ENCODE measurements around the gene MED29.
"Not testable (repeated sequence)": the region's sequence is repeated elsewhere in the genome, so short reads cannot be mapped to it uniquely, and the experiment has no call there.

The MED29 gene

DNA sequence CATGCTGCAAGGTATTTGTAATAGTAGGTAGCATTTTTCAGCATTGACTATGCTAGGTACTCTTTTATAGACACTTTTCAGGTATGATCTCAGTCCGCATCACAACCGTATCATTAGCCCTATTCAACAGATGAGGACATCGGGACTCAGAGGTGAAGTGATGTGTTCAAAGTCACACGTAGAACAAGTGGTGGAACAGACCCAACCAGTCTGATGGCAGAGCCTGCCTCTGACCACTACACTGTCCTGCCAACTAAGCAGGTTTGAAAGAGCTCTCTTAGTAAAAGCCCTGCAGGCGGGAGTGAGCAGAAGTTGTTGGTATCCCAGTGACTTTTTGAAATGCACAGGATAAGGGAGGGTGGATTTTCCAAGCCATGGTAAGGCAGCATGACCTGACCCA, 20.4 kb upstream of the MED29 start:
- no peak for DNase-seq (ENCODE audit: low read depth)

DNA sequence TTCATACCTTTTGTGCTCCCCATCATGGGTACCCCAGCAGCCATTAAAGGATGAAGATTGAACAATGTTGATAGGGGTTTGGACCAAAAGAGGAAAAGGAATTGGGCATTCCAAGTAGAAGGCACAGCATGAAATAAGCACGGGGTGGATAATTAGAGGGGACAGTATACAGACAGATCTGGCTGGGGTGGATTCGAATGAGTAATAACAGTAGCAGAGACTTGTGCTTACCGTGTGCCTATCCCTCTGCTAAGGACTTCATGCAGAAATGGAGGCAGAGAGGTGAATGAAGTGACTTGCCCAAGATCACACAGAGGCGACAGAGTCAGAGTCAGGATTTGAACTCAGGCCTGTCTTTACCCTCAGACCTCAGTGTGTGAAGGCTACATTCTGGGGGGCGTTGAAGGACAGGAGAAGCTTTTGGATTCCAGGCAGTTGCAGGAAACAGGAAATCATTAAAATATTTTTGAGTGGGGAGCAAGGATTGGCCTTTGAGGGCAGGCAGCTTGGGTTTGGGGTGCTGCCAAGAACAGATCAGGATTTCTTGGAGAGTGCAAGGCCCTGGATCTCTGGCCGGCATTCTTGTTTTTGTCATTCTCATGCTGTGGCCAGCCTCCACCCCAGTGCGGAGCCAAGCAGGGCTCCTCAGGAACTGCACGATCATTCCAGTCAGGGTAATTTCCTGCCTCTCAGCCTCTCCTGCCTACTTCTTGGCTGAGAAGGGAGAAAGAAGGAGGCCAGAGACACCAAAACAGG, 19.0 kb upstream of the MED29 start:
- peak; percentile 68 for DNase-seq (ENCODE audit: low read depth)

DNA sequence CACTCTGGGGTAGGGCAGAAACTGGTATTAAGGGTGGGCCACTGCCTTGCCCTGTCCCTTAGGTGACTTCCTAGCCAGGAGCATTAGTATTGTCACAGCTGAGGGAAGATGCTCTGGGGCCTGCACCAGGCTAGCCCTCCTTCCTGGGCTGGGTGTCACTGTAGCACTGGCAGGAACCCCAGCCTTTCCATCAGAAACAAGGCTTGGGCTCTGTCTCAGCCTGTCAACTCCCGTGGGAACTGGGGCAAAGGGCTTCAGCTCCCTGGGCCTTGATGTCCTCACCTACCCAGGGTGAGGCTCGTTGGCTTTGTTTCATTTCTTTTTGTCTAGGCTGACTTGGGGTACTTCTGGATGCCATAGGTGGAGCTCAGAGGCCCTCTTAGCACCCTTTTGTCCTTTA, 18.2 kb upstream of the MED29 start:
- DNase-seq (ENCODE audit: low read depth), result no peak

DNA sequence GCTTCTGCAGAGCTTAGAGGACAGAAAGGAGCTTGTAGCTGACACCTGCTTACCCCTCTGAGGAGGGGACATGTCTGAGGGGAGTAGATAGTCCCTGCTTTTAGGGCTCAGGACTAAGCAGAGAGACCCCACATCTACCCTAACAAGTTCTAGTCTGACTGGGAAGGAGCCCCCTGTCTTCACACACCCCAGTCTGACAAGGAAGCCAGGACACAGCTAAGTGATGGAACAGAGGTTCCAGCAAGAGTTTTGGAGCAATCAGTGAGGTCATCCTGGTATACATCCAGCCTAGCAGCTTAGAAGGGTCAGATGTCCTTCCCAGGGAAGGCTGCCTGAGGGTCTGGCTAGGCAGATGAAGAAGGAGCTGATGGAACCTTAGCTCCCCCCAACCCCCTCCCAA, 15.2 kb upstream of the MED29 start:
- DNase-seq (ENCODE audit: low read depth), result no peak

DNA sequence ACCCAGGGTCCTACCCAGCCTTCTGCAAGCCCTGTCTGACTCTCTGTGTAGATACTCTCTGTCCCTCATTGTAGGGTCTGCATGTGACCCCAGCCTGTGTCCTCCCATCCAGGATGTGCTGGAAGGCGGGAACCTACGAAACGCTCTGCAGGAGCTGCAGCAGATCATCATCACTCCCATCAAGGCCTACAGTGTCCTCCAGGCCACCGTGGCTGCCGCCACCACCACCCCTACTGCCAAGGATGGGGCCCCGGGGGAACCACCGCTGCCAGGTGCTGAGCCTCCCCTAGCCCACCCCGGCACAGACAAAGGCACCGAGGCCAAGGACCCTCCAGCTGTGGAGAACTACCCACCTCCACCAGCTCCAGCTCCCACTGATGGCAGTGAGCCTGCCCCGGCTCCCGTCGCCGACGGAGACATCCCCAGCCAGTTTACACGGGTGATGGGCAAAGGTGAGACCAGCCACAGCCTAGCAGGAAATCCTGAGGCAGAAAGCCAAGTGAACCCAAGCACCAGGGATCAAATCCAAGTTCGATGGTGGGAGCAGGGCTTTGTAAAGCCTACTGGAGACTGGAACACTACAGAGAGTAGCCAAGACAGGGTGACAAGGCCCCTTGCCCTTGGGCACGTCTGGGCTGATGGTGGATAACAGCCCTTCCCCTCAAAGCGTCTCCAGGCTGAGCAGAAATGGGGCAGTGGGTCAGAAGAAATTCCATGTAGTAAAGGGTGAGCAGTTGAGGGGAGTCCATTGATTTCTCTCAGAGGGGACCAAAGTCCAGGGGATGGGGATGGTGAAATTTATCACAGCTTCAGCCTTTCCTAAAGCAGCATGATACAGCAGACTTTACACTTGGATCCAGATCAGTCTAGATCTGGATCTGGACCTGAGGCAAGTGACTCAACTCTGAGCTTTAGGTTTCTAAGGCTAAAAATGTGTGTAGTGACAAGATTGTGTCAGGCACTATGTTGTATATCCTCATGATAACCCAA, 13.5 kb upstream of the MED29 start:
- no peak for DNase-seq (ENCODE audit: low read depth)

DNA sequence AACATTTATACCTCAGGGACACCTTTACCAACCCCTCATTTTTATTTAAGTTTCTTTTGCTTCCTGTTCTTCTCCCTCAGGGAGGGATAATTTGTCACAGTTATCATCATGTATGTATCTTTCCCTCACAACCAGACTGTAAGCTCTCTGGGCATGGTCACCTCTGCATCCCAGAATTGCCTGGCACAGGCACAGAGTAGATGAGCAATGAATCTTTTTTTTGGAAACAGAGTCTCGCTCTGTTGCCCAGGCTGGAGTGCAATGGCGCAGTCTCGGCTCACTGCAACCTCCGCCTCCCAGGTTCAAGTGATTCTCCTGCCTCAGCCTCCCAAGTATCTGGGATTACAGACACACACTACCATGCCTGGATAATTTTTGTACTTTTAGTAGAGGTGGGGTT, 11.8 kb upstream of the MED29 start:
- DNase-seq (ENCODE audit: low read depth), result not testable (repeated sequence)

DNA sequence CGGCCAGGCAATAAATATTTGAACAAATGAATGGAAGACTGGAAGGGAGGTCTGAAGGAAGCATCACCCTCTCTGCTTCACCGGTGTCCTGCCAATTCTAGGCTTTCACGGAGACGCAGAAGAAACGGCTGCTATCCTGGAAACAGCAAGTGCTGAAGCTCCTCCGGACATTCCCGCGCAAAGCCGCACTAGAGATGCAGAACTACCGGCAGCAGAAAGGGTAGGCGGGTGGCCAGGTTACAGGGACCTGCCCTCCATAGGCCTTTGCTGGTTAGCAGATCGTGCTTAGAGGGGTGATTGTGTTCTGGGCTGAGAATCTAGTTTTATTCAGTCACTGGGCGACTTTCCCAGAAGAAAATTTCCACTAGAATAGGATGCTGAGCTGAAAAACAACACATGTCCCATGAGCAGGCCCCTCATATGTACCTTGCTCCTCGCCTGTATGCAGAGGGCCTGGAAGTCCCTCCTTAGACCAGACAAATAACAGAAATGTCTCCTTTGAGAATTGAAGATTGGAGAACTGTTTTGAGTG, 11.2 kb upstream of the MED29 start:
- no peak for DNase-seq (ENCODE audit: low read depth)

DNA sequence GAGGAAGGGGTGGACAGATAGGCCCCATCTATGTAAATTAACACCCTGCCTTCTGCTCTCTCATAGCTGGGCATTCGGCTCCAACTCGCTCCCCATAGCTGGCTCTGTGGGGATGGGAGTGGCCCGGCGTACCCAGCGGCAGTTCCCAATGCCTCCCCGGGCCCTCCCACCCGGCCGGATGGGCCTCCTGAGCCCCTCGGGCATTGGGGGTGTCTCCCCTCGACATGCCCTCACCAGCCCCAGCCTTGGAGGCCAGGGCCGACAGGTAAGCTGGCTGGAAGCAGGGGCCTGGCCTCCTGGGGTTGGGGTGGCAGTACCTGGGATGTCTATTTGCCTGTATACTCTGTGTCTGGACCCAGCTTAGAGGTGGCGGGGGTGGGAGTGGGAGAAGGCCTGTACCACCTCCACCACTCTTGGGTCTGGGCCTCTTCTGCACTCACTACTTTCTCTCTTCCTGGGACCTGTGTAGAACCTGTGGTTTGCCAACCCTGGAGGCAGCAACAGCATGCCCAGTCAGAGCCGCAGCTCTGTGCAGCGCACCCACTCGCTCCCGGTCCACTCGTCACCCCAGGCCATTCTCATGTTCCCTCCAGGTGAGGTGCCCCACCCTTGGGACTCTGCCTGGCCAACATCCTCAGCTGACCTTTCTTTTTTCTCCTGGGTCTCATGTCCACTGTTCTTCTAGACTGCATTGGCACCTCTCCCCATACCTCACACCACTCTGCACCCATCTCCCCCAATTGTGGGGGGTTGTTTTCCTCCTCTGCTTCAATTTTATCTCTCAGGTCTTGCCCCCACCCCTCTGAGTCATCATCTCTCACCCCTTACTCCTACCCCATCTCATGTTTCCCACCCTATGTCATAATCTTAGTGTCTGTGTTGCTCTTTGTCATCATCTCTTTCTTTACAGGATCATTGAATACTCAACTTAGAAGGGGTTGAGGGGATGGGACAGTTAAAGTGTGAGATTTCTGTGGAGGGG, 10.4 kb upstream of the MED29 start:
- DNase-seq (ENCODE audit: low read depth), result no peak

DNA sequence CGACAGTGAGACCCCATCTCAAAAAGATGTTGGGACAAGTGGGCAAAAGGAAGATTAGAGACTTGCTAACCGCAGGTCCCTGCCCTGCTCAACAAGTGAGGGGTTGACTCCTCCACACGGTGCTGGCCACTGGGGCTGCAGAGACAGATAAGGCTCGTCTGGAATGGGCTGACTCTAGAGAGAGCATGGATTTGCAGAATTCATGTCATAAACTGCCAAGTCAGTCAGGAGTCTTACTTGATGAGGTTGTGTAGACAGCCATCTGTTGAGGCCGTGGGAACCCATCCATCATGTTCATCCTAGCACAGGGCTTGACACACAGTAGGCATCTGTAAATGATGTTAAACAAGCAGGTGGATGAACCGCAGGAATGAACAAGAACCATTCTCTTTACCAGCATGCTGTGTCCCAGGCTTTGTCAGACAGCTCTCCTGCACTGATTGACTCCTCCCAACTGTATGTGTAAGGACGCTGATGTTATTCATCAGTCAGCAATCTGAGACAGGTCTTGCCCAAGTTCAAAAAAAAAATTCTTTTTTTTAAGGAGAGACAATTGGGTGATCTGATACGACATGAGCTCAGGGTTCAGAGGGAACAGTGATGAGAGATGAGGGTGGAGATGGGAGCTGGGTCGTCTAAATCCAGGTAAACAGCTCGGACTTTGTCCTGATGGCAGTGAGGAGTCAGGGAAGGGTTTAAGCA, 9.1 kb upstream of the MED29 start:
- no peak for DNase-seq (ENCODE audit: low read depth)

DNA sequence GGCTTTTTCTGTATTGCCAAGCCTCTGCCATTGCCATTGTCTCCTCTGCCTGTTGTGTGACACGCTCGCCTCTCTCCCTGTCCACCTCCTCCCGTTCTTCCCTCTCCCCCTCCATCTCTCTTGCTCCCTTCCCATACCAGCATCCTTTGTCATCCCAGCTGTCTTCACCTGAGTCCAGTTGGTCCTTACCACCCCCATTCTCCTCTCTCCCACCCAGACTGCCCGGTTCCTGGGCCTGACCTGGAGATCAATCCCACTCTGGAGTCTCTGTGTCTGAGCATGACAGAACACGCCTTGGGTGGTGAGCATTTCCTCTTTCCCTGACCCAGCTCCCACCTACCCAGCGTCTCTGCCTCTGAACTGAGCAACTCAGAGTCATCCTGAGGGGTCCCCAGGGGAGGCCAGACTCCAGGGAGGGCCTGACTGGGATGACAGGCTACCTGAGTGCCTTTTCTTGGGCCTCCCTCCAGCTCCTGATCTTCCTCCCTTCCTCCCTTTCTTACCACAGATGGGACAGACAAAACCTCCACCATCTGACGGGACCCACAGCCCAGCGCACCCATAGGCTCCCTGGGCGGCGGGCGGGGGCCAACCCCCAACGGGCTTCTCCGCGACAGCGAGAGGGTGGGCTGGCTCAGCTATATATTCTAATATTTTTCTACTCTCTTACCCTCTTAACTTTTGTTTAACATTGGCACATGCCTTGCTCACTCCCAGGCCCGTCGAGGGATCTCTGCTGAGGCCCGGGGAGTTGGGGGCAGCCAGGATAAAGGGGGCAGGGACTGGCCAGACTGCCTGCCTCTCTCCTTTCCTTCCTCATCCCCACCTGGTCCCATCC, 8.0 kb upstream of the MED29 start:
- no peak for DNase-seq (ENCODE audit: low read depth)

DNA sequence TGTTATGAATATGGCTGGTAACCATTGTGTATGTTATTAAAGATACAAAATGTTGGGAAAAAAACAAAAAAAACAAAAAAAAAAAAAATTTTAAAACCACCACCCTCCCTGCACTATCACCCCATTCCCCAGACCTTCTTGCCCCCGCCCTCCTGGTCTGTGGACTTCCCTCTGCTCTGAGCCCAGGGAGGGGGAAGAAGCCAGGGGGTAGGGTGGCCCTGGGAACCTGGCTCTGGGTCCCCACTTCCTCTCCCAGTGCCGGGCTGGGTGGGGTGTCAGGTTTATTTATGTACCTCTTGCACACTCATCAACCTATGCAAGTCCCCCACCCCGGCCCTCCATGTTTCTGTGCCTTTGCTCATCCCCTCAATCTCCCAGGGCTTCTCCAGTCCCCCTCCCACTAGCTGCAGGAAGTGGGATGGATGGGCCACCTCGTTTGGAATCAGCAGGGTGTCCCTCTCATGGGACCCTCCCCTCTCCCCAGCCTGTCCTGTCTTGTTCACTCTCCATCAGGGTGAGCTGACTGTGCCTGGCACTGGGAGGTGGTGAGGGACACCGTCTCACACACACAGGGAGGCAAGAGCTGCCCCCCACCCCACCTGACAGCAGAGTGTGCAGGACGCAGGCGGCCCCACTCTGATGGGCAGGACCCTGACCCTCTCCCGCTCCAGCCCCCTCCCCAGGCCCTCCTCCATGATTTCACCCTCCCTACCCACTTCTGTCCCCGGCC, 6.2 kb upstream of the MED29 start:
- no peak for DNase-seq (ENCODE audit: low read depth)

DNA sequence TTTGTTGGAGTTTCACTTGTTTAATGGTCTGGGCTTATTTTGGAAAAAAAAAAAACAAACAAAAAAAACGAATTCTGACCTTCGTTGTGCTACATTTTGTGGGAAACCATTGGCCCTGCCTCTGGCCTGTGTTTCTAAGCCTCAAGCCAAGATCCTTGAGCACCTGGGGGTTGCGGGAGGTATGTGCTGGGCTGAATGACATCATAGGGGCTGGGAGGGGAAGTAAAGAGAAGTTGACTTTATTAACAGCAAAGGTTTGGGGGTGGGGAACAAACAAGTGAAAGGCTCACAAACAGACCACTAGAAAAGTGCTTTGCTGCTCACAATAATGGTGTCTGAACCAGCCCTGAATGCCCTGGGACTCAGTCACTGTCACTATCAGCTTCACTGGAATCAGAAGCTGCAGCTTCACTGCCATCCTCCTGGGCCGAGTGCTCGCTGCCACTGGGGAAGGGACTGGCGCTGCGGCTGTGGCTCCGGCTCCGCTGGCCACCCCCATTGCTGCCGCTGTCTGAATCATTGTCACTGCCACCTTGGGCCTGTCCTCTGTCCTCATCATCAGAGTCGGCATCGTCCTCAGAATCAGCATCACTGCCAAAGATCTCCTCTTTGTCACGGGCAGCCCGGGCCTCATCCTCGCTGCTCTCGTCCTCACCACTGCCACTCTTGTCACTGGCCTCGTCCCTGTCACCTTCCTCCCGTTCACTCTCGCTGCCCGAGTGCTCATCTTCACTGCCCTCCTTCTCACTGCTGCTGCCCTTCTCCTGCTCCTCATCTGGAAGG, 5.4 kb upstream of the MED29 start:
- no peak for DNase-seq (ENCODE audit: low read depth)

DNA sequence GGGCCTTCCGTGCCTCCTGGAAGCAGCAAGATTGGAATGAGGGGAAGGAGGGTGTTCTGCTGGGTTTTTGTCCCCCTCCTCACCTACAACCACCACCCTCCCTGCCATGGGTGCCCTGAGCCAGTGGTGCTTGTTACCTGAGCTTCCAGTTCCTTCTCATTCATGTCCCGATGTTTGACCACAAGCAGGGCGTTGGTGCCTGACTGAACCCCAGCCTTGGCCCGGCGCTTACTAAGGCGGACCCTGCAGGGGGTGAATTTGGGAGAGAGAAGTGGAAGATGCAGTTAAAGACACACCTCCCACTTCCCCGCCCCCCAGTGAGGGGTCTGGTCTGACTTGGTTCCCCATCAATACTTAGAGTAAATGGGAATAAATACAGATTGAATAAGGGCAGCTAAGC, 4.6 kb upstream of the MED29 start:
- DNase-seq (ENCODE audit: low read depth), result no peak

DNA sequence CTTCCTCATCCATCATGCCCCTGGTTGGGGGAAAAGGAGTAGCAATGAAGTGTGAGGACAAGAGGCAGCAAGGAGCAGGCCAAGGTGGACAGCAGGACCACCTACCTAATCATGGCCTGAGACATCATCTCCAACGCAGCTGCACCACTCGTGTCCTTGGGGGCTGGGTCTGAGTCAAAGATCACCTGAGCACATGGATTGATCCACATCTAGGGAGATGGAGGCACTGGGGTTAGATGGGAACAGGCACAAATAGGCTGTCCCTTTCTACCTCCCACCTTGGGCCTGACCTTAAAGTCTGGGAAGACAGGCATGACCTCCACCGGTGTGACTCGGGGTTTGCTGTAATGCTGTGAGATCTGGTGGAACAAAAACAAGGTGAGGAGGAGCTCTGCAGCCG, 2.5 kb upstream of the MED29 start:
- DNase-seq (ENCODE audit: low read depth), result no peak

DNA sequence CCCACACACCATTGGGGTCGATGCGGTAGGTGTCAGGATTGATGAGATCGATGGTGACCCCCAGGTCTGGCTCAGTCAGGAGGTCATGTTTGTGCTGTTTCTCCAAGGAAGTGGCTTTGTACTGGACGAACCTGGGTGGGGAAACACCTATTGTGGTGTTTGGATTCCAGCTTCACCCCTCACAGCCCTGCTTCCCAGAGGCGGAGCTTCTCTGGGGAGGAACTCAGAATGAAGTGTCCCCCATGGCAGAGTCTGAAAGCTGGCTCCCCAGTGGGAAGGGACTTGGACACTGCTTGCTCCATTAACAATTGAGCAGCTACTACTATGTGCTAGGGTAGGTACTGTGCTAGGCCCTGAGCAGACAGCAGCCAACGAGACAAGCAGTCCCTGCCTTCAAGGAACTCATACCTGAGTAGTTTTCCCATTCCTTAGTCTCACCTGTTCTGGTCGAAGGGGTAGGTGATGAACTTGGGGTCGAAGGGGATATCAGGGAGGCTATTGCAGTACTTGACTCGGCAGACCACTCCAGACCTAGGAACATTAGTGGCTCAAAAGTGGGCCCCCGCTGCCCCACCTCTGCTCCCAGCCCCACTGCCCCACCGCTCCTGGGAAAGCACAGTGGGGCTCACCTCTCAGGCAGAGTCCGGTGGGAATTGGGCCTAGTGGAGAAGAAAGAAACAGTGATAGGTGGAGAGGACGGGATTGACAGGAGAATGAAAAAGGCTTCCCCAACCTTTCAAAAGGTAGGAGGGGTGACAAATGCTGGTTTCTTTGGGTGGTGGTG, 1.4 kb upstream of the MED29 start:
- DNase-seq (ENCODE audit: low read depth), result no peak

DNA sequence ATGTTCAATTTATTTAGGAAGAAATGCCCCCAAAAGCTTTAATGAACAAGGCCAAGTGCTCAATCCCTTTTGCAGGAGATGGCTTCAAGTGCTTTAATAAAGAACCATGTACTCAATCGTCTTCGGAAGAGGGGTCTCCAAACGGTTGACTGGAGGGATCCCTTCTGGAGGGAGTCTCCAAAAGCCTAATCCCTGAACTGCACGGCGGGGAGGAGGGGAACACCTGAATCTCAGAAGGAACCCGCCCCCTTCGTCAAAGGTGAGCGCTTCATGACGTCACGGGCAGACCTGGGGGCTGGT, 777 bp upstream of the MED29 start:
- DNase-seq (ENCODE audit: low read depth), result no peak

DNA sequence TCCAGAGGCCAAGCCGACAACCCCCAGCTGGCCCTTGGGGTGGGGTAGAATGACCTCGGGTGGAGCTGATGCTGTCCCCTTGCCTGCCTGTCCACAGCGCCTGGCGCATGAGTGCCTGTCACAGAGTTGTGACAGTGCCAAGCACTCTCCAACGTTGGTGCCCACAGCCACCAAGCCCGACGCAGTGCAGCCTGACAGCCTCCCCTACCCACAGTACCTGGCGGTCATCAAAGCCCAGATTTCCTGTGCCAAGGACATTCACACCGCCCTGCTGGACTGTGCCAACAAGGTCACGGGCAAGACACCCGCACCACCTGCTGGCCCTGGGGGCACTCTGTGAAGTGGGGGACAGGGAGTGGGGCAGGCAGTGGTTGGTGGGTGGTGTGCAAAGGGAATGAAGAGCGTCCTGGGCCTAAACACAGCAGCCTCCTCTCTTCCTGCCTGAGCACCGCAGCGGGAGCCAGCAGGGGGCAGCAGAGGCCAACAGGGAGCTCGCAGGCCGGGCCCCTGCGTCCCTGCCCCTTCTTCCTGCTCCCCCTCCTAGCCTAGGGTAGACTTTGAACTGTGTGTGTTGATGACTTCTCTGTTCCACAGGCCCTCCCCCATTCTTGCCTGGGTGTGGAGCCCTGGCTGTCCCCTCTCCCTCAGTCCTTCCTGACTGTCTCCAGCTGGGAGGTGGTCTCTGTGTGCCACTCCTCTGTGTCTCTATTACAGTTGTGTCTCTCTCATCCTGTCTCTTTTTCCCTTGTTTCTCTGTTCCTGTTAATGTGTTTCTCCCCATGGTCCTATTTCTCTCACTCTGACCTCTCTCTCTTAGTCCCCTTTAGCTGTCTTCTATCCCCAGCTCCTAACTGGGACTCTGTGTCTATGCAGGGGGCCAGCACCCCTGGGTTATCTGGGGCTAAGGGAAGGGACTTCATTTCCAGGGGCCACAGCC, 6.5 kb downstream of the MED29 start:
- no peak for DNase-seq (ENCODE audit: low read depth)

All from HS-5 (cell line).